Aorta (tissue), 5 donors: Measurements from ENCODE around the gene BCL7C. TPM values are rescaled to one million over a fixed set of nuclear protein-coding genes. Genes with fewer than 3 reads are reported as not detected.
"Not testable (repeated sequence)": the region's sequence is repeated elsewhere in the genome, so short reads cannot be mapped to it uniquely, and the experiment has no call there.

Experiments used
- ATAC-seq: fragments of 200-7000 bp; cut with Tn5 transposase; one replicate; pipeline ENCODE4 v1.9.1; 2022; ENCODE audit warnings: moderate library complexity; ENCODE audit not compliant: low FRiP score
- DNase-seq, 2 donors: peaks; one replicate each; pipeline ENCODE4 v3.0.0-alpha.2; 2020
- H3K27ac ChIP-seq, 2 donors: one replicate each; pipeline ENCODE4 v1.5.1; 2013; ENCODE audit warnings: low read length in 2 of 2, mild to moderate bottlenecking in 2 of 2, moderate library complexity in 2 of 2, control low read depth in 1 of 2, inconsistent platforms in 1 of 2, low read depth in 1 of 2
- H3K27me3 ChIP-seq, 2 donors: one replicate each; pipeline ENCODE4 v1.6.1; 2013; ENCODE audit warnings: control low read depth in 1 of 2, low read length in 1 of 2, mild to moderate bottlenecking in 1 of 2, moderate library complexity in 1 of 2; ENCODE audit not compliant: insufficient read depth in 2 of 2, control insufficient read depth in 1 of 2
- H3K36me3 ChIP-seq, 2 donors: one replicate each; pipeline ENCODE4 v1.6.1; 2013; ENCODE audit warnings: control low read depth in 1 of 2, low read length in 1 of 2, mild to moderate bottlenecking in 1 of 2; ENCODE audit not compliant: insufficient read depth in 2 of 2, control insufficient read depth in 1 of 2
- H3K4me1 ChIP-seq, 2 donors: one replicate each; pipeline ENCODE4 v1.6.1; 2013; ENCODE audit warnings: low read length in 2 of 2, control low read depth in 1 of 2, mild to moderate bottlenecking in 1 of 2, moderate library complexity in 1 of 2; ENCODE audit not compliant: insufficient read depth in 2 of 2, control insufficient read depth in 1 of 2
- H3K4me3 ChIP-seq, 2 donors: one replicate each; pipeline ENCODE4 v1.5.1; 2013; ENCODE audit warnings: low read length in 2 of 2, control low read depth in 1 of 2, mild to moderate bottlenecking in 1 of 2
- H3K9me3 ChIP-seq: one replicate; pipeline ENCODE4 v1.6.1; 2013; ENCODE audit warnings: mild to moderate bottlenecking, low read length; ENCODE audit not compliant: control insufficient read depth
- WGBS, 2 donors: extraction: QIAGEN DNeasy Blood & Tissue Kit; methylation state at CpG; one replicate each; pipeline ENCODE4 v1.1.7; 2013; 5-methylcytosine and 5-hydroxymethylcytosine counted together
- intact Hi-C, 2 donors: fragments of 100-400 bp; cut with DNase I; formaldehyde crosslinking; loops; one replicate each; pipeline versions ENCODE4 v1.14.2 to v1.15.0; 2022
- polyA plus RNA-seq, 2 donors: library from polyadenylated mRNA; stranded (reverse); fragments of 200-250 nt; gene quantifications; one replicate each; pipeline ENCODE4 v1.2.3, GENCODE V29; 2013
- total RNA-seq, 2 donors: library from RNA; stranded (reverse); fragmentation: NEBNext Ultra II Directional; extraction: Animal tissue kit (Norgen Biotek cat#: 25700); gene quantifications; one replicate each; pipeline ENCODE4 v1.2.1, GENCODE V29; 2021
- donor health status: healthy with polysubstance abuse.
- donor health status: Bipolar disorder and iron deficiency.
- donor health status: DM: no; HTN: no; CAD: no.
- donor health status: DM: no; HTN: no; CAD: no.
- donor health status: DM: yes; HTN: yes; CAD: no.

Gene BCL7C
- total and polyA plus RNA-seq, 4 donors = 30.2 to 60.7 (median 44.3) TPM

GRCh38 chr16:30867747-30868146, 26.1 kb downstream of the BCL7C start:
- Histone ChIP-seq H3K27me3 (no peaks in the 10 kb centered on the region), H3K4me1 (no peaks in the 10 kb centered on the region), H3K4me3 (no peak overlapping the region), H3K27ac (no peak overlapping the region), H3K36me3 (no peaks in the 10 kb centered on the region), H3K9me3 (no peaks in the 10 kb centered on the region)
- no peak for DNase-seq
- WGBS, 2 donors = 87 to 89% methylated on average over 5 of the region's 5 CpGs
- intact Hi-C loops = no loop called here
- ATAC-seq = no peak

GRCh38 chr16:30866031-30866430, 27.8 kb downstream of the BCL7C start:
- Histone ChIP-seq H3K4me1 (no peaks in the 10 kb centered on the region), H3K27ac (no peak overlapping the region), H3K36me3 (no peaks in the 10 kb centered on the region), H3K9me3 (no peaks in the 10 kb centered on the region), H3K27me3 (no peaks in the 10 kb centered on the region), H3K4me3 (no peak overlapping the region)
- 78 to 82% methylated on average over 6 of the region's 6 CpGs for WGBS, 2 donors
- peak in 1 of 2 donors; percentile 8 for DNase-seq
- no peak for ATAC-seq
- intact Hi-C loops = no loop called here

GRCh38 chr16:30863178-30863577, 30.7 kb downstream of the BCL7C start:
- intact Hi-C loops, DNase-seq, H3K9me3 ChIP-seq, H3K4me1 ChIP-seq, H3K36me3 ChIP-seq, H3K27me3 ChIP-seq, ATAC-seq, H3K27ac ChIP-seq, H3K4me3 ChIP-seq: not testable (repeated sequence)
- 94 to 97% methylated on average over 3 of the region's 3 CpGs for WGBS, 2 donors

- 86 to 89% methylated on average over 7 of the region's 7 CpGs for WGBS, 2 donors
- H3K4me1 ChIP-seq, H3K27me3 ChIP-seq, H3K27ac ChIP-seq, intact Hi-C loops, H3K4me3 ChIP-seq, H3K9me3 ChIP-seq, H3K36me3 ChIP-seq, ATAC-seq, DNase-seq: not testable (repeated sequence)
These were observed 33.1 kb downstream of the BCL7C start for GRCh38 chr16:30860729-30861128.

- Histone ChIP-seq H3K4me3 (no peak overlapping the region), H3K4me1 (no peaks in the 10 kb centered on the region), H3K27me3 (no peaks in the 10 kb centered on the region), H3K36me3 (no peaks in the 10 kb centered on the region), H3K27ac (no peak overlapping the region), H3K9me3 (no peaks in the 10 kb centered on the region)
- intact Hi-C loops = no loop called here
- 55 to 67% methylated on average over 4 of the region's 4 CpGs for WGBS, 2 donors
- ATAC-seq (no peak), DNase-seq (no peak)
These were observed 35.0 kb downstream of the BCL7C start for GRCh38 chr16:30858829-30859423.

- H3K4me1 ChIP-seq = no peaks in the 10 kb centered on the region
- H3K4me3 ChIP-seq = no peak overlapping the region
- ATAC-seq = no peak
- no peaks in the 10 kb centered on the region for H3K9me3 ChIP-seq
- 88 to 90% methylated on average over 3 of the region's 3 CpGs for WGBS, 2 donors
- H3K36me3 ChIP-seq = no peaks in the 10 kb centered on the region
- DNase-seq = no peak
- no peaks in the 10 kb centered on the region for H3K27me3 ChIP-seq
- no peak overlapping the region for H3K27ac ChIP-seq
- intact Hi-C loops = no loop called here
These were observed 35.8 kb downstream of the BCL7C start for GRCh38 chr16:30858111-30858495.

- DNase-seq (no peak), ATAC-seq (no peak)
- 96 to 97% methylated on average over 2 of the region's 2 CpGs for WGBS, 2 donors
- H3K4me3 ChIP-seq = no peak overlapping the region
- H3K4me1 ChIP-seq = no peaks in the 10 kb centered on the region
- no peaks in the 10 kb centered on the region for H3K9me3 ChIP-seq
- H3K27ac ChIP-seq = no peak overlapping the region
- intact Hi-C loops = no loop called here
- no peaks in the 10 kb centered on the region for H3K36me3 ChIP-seq
- H3K27me3 ChIP-seq = no peaks in the 10 kb centered on the region
These were observed 40.1 kb downstream of the BCL7C start for GRCh38 chr16:30853758-30854157.

- intact Hi-C loops = no loop called here
- Histone ChIP-seq H3K4me3 (no peak overlapping the region), H3K9me3 (no peaks in the 10 kb centered on the region), H3K27me3 (no peaks in the 10 kb centered on the region), H3K36me3 (no peaks in the 10 kb centered on the region), H3K4me1 (peaks cover 0 to 2% of the 10 kb centered on the region in 2 donors), H3K27ac (no peak overlapping the region)
- DNase-seq (no peak), ATAC-seq (no peak)
- WGBS, 2 donors = 66 to 75% methylated on average over 1 of the region's 1 CpG
These were observed 43.6 kb downstream of the BCL7C start for GRCh38 chr16:30850246-30850645.

- H3K27ac ChIP-seq = no peak overlapping the region
- no peaks in the 10 kb centered on the region for H3K36me3 ChIP-seq
- no peak overlapping the region for H3K4me3 ChIP-seq
- whole genome bisulfite sequencing, 2 donors = 75 to 82% methylated on average over 4 of the region's 4 CpGs
- peaks cover 0 to 2% of the 10 kb centered on the region in 2 donors for H3K4me1 ChIP-seq
- no peaks in the 10 kb centered on the region for H3K27me3 ChIP-seq
- ATAC-seq (no peak), DNase-seq (no peak)
- intact Hi-C loops = loop anchor here in 1 of 2 donors (5.0 kb wide), 1 partner anchor 55 kb away; no protein-coding TSS in a partner anchor
- H3K9me3 ChIP-seq = no peaks in the 10 kb centered on the region
These were observed 47.1 kb downstream of the BCL7C start for GRCh38 chr16:30846649-30847402.
